Activated T-helper 1 cell treated with anti-CD3 and anti-CD28 coated beads, Interleukin-12 subunit alpha, Interleukin-12 subunit beta, Interleukin-2, Interleukin-4 antibody, amounts not matched to agents 30 ng/mL and 10 ng/mL and 1 ng/mL, durations not matched to agents 14 hours and 24 hours and 36 hours (primary cell): ENCODE measurements around the gene NOS1AP. TPM values are rescaled to one million over a fixed set of nuclear protein-coding genes. Genes with fewer than 3 reads are reported as not detected.
"Not testable (repeated sequence)": the region's sequence is repeated elsewhere in the genome, so short reads cannot be mapped to it uniquely, and the experiment has no call there.

Experiments
- DNase-seq: peaks from one replicate; pipeline ENCODE4 v3.0.0; 2021; ENCODE audit warnings: low spot score
- H3K27ac Mint-ChIP-seq: one replicate; pipeline ENCODE4 v1.8.0; 2021; ENCODE audit warnings: mild to moderate bottlenecking, mixed read lengths
- H3K27me3 Mint-ChIP-seq: one replicate; pipeline ENCODE4 v1.8.0; 2022; ENCODE audit warnings: mild to moderate bottlenecking, moderate library complexity, mixed read lengths; ENCODE audit not compliant: insufficient read depth
- H3K36me3 Mint-ChIP-seq: one replicate; pipeline ENCODE4 v1.8.0; 2021; ENCODE audit warnings: low read depth, mixed read lengths
- H3K4me1 Mint-ChIP-seq: one replicate; pipeline ENCODE4 v1.8.0; 2021; ENCODE audit warnings: low read depth, mixed read lengths
- H3K4me3 Mint-ChIP-seq: one replicate; pipeline ENCODE4 v1.8.0; 2021; ENCODE audit warnings: mild to moderate bottlenecking, moderate library complexity, mixed read lengths
- H3K9me3 Mint-ChIP-seq: one replicate; pipeline ENCODE4 v1.8.0; 2021; ENCODE audit warnings: mixed read lengths
- intact Hi-C: fragments of 100-400 bp; cut with micrococcal nuclease; formaldehyde crosslinking; loops from one replicate; pipeline ENCODE4 v1.15.1; 2024
- total RNA-seq: library from RNA; stranded (reverse); gene quantifications from 2 replicates; pipeline ENCODE4 v1.2.3, GENCODE V29; 2022

The NOS1AP gene
- total RNA-seq, 1 donor from 2014 or later = 0.10 TPM

DNA sequence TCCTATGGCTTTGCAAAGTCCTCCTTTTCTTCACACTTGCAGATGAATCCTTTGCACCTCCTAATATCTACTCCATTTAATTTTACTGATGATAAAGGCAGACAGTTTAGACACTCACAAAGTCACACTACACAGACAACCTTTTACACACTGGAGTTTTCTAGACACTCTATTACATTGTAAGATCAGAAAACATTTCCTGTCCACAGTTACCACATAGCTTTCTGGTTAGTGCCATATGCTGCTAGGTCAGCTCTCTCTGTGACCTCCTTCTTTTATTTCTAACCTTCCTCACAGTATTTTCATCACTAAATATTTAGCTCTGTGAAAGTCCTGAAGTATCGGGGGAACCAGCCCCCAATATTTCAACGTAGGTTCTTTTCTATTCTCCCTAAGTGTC, 337.3 kb downstream of the NOS1AP start:
- no peak for DNase-seq
- Mint-ChIP-seq H3K27me3 (peaks cover 10% of the 10 kb centered on the region), H3K4me1 (no peaks in the 10 kb centered on the region), H3K27ac (no peak overlapping the region), H3K4me3 (no peak overlapping the region), H3K9me3 (no peaks in the 10 kb centered on the region), H3K36me3 (no peaks in the 10 kb centered on the region)
- intact Hi-C loops = no loop called here

DNA sequence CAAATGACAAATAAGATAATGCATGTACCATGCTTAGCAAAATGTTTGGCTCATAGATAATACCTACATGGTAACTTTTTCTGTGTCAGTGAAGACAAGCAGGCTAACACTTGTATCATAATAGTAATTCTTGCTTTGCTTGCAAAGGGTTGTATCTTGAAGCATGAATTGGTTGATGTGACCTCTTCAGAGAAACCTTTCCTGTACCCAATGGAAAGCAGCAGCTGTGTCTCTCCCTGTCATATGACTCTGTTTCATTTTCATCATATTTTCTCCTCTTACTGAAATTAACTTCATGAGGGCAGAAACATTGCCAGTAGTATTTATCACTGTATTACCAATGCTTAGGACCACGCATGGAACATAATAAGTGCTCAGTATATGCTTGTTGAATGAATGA, 338.0 kb downstream of the NOS1AP start:
- H3K27me3 Mint-ChIP-seq = peaks cover 10% of the 10 kb centered on the region
- intact Hi-C loops = no loop called here
- no peak overlapping the region for H3K27ac Mint-ChIP-seq
- no peak for DNase-seq
- no peak overlapping the region for H3K4me3 Mint-ChIP-seq
- no peaks in the 10 kb centered on the region for H3K36me3 Mint-ChIP-seq
- H3K9me3 Mint-ChIP-seq = no peaks in the 10 kb centered on the region
- H3K4me1 Mint-ChIP-seq = no peaks in the 10 kb centered on the region

DNA sequence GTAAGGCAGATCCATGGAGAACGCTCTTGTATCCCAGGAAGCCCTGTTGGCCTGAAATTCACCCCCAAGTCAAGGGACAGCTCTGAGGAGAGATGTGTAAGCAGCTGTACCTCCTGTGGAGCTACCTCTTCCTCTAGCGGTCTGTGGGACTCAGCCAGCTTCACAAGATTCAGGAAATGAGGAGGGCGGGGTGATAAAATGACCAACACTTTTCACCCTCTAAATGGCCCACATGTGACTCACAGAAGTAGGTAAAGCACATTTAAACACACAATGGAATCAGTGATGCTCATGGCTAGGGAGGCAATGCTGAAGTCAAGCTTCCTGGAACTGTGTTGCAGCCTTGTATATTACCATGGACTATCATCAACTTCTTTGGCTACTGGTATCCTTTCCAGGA, 342.5 kb downstream of the NOS1AP start, which contains the start of gene SH2D1B:
Gene SH2D1B (minus strand): TSS at position 135 of the 400 bp plus-strand sequence. CDS start 120 bp downstream, at position 15.
- H3K27me3 Mint-ChIP-seq = peaks cover 14% of the 10 kb centered on the region
- intact Hi-C loops = no loop called here
- H3K36me3 Mint-ChIP-seq = no peaks in the 10 kb centered on the region
- no peaks in the 10 kb centered on the region for H3K4me1 Mint-ChIP-seq
- no peak within 1 kb of the TSS for H3K27ac Mint-ChIP-seq
- no peaks in the 10 kb centered on the region for H3K9me3 Mint-ChIP-seq
- DNase-seq = no peak
- H3K4me3 Mint-ChIP-seq = no peak within 1 kb of the TSS

DNA sequence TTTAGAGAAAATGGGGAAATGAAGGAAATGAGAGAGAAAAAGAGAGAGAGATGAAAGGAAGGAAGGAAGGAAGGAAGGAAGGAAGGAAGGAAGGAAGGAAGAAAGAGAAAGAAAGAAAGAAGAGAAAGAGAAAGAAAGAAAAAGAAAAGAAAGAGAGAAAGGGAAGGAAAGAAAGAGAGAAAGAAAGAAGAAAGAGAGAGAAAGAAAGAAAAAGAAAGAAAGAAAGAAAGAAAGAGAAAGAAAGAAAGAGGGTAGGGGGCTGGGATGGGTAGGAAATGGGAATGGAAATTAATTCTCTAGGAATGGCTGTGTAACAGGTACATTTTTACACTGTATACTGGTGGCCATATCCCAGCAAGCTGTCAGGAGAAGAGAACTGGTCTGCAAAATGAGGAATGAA, 346.7 kb downstream of the NOS1AP start:
- Mint-ChIP-seq H3K4me3 (no peak overlapping the region), H3K27ac (no peak overlapping the region), H3K9me3 (no peaks in the 10 kb centered on the region)

DNA sequence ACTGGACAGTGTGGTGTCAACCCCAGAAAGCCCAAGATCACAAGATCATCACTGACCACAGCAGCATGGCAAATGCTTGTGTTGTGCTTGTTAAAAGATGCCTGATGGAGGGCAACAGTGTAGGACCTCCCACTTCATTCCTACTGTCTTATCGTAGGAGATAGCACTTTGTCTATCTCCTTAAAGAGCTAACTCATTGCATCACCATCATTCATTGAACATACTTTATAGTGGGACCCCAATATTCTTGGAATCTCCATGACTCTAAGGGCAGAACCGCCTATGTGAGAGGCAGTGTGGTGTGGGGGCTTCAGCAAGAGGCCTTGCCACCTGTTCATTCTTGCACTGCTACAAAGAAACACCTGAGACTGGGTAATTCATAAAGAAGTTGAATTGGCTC, 347.4 kb downstream of the NOS1AP start:
- DNase-seq = no peak
- intact Hi-C loops = no loop called here
- no peaks in the 10 kb centered on the region for H3K4me1 Mint-ChIP-seq
- H3K4me3 Mint-ChIP-seq = no peak overlapping the region
- no peaks in the 10 kb centered on the region for H3K9me3 Mint-ChIP-seq
- no peak overlapping the region for H3K27ac Mint-ChIP-seq
- peaks cover 8% of the 10 kb centered on the region for H3K27me3 Mint-ChIP-seq
- H3K36me3 Mint-ChIP-seq = no peaks in the 10 kb centered on the region

More for the DNA sequence above, 346.7 kb downstream of the NOS1AP start:
- intact Hi-C loops = no loop called here
- H3K4me1 Mint-ChIP-seq = no peaks in the 10 kb centered on the region
- H3K36me3 Mint-ChIP-seq = no peaks in the 10 kb centered on the region
- DNase-seq = no peak
- H3K27me3 Mint-ChIP-seq = peaks cover 11% of the 10 kb centered on the region

DNA sequence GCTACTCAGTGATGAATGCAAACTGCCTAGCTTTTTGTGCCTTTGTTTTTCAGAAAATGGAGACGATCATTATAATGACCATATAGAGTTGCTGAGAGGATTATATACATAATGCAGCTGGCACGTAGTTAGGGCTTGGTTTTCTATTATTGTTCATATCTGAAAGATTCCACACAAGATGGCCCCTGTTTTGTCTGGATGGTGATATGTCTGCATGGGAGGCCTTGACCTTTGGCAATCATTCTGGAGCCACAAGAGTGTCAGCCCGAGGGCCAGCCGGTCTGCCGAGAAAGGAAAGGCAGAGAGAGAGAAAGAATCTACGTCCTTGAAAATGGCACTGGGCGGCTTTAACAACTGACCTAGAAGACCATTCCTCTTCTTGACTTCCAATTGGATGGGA, 348.2 kb downstream of the NOS1AP start:
- H3K27ac Mint-ChIP-seq = no peak overlapping the region
- H3K27me3 Mint-ChIP-seq = peaks cover 8% of the 10 kb centered on the region

DNA sequence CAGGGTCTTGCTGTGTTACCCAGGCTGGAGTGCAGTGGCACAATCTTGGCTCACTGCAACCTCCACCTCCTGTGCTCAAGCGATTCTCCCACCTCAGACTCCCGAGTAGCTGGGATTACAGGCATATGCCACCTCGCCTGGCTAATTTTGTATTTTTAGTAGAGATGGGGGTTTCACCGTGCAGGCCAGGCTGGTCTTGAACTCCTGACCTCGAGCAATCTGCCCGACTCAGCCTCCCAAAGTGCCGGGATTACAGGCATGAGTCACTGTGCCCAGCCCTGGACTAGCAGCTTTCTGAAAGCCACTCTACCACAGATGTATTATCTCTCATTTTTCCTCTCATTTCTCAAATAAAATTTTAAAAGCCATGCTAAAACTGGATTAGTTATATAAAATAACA, 349.1 kb downstream of the NOS1AP start:
- H3K9me3 Mint-ChIP-seq, DNase-seq, H3K27me3 Mint-ChIP-seq, H3K4me1 Mint-ChIP-seq, intact Hi-C loops, H3K27ac Mint-ChIP-seq, H3K36me3 Mint-ChIP-seq, H3K4me3 Mint-ChIP-seq: not testable (repeated sequence)

More for the DNA sequence above, 348.2 kb downstream of the NOS1AP start:
- intact Hi-C loops = no loop called here
- DNase-seq = no peak
- H3K4me3 Mint-ChIP-seq = no peak overlapping the region
- no peaks in the 10 kb centered on the region for H3K36me3 Mint-ChIP-seq
- H3K9me3 Mint-ChIP-seq = no peaks in the 10 kb centered on the region
- H3K4me1 Mint-ChIP-seq = no peaks in the 10 kb centered on the region

DNA sequence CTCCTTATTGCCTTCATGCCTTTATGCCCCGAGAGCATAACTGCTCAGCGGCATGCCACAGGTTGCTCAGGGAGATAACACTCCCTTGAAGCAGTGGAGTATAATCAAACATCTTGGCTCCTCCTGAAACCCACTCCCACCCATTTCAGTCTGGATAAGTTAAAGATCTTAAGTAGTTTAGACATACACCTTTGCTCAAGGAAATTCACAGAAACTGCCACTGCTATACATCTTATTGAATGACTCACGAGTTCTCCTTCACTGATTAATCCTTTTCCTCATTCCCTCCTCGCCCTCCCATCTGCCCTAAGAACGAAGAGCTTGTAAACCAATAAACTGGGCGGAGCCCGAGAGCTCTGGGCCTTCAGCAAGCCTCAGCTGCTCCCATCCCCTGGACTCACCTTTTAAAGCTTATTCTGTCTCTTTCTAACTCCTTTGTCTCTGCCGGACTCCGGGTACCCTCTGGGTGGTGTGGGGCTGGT, 350.0 kb downstream of the NOS1AP start:
- H3K36me3 Mint-ChIP-seq, H3K4me3 Mint-ChIP-seq, H3K27ac Mint-ChIP-seq, H3K4me1 Mint-ChIP-seq, H3K27me3 Mint-ChIP-seq, intact Hi-C loops, H3K9me3 Mint-ChIP-seq, DNase-seq: not testable (repeated sequence)

Other genes with a start within 250 kb of the NOS1AP start
- gene OLFML2B, start 45.8 kb upstream of the NOS1AP start, total RNA-seq = not detected in 2 replicates